SK-N-MC (cell line): ENCODE data around the gene HSPB1.

ENCODE experiments used
- DNase-seq: peaks from one replicate; pipeline ENCODE4 v3.0.0-alpha.2; 2011; ENCODE audit warnings: low read depth, low spot score
- H3K27ac ChIP-seq: fragments of 200-600 bp; sonication (generic); 2 replicates; pipeline ENCODE4 v1.5.1; 2016; ENCODE audit warnings: mixed run types
- H3K36me3 ChIP-seq: fragments of 200-600 bp; sonication (generic); 2 replicates; pipeline ENCODE4 v1.6.1; 2017; ENCODE audit warnings: antibody characterized with exemption, low read length, mixed read lengths; ENCODE audit not compliant: insufficient read depth
- H3K4me3 ChIP-seq: fragments of 200-600 bp; sonication (generic); 2 replicates; pipeline ENCODE4 v1.5.1; 2016
- H3K9ac ChIP-seq: fragments of 200-600 bp; sonication (generic); 2 replicates; pipeline ENCODE4 v1.8.0; 2017; ENCODE audit warnings: mixed run types, mixed read lengths; ENCODE audit not compliant: insufficient read length
- H3K9me3 ChIP-seq: fragments of 200-600 bp; sonication (generic); 2 replicates; pipeline ENCODE4 v1.6.1; 2017; ENCODE audit warnings: low read depth, mild to moderate bottlenecking, antibody characterized with exemption, low read length, moderate library complexity, mixed read lengths
- EZH2 ChIP-seq: fragments of 200-600 bp; sonication (generic); IDR thresholded peaks from one replicate; pipeline ENCODE4 v1.6.1; 2017; ENCODE audit warnings: antibody characterized with exemption
- FOXP2 ChIP-seq: optimal IDR thresholded peaks from 2 replicates; pipeline ENCODE3; 2011; ENCODE audit warnings: mild to moderate bottlenecking, moderate library complexity; ENCODE audit not compliant: insufficient read depth; ENCODE audit errors: extremely low read length, control extremely low read depth
- POLR2AphosphoS5 ChIP-seq: IDR thresholded peaks from 2 replicates; pipeline ENCODE4 v1.6.1; 2012; ENCODE audit warnings: mild to moderate bottlenecking, low read depth, low read length, borderline replicate concordance

Gene HSPB1

DNA sequence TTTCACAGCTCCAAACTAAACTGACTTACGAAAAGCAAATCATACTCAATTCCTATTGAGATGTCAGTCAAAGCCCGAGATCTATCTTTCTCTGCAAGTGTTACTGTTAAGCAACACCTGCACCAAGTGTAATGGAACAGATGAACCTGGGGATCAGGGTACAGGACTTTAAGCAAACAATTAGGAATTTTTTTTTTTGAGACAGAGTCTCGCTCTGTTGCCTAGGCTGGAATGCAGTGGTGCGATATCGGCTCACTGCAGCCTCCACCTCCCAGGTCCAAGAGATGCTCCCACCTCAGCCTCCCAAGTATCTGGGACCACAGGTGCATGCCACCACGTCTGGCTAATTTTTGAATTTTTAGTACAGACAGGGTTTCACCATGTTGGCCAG lies 41.5 kb downstream of the HSPB1 start:
- Histone ChIP-seq H3K9me3 (no peaks in the 10 kb centered on the region), H3K36me3 (peaks cover 91% of the 10 kb centered on the region), H3K27ac (no peak overlapping the region), H3K9ac (no peak overlapping the region), H3K4me3 (no peak overlapping the region)
- DNase-seq = no peak
- TF ChIP-seq FOXP2 = no peak
- no peak for TF ChIP-seq EZH2
- no peak for TF ChIP-seq POLR2AphosphoS5

- no peaks in the 10 kb centered on the region for H3K9me3 ChIP-seq
- H3K36me3 ChIP-seq = peaks cover 94% of the 10 kb centered on the region
- H3K9ac ChIP-seq = no peak overlapping the region
- TF ChIP-seq EZH2 (no peak), POLR2AphosphoS5 (no peak), FOXP2 (no peak)
- H3K27ac ChIP-seq = no peak overlapping the region
- DNase-seq = no peak
- no peak overlapping the region for H3K4me3 ChIP-seq
Observed at GRCh38 chr7:76346097-76346496, 43.6 kb downstream of the HSPB1 start.

DNA sequence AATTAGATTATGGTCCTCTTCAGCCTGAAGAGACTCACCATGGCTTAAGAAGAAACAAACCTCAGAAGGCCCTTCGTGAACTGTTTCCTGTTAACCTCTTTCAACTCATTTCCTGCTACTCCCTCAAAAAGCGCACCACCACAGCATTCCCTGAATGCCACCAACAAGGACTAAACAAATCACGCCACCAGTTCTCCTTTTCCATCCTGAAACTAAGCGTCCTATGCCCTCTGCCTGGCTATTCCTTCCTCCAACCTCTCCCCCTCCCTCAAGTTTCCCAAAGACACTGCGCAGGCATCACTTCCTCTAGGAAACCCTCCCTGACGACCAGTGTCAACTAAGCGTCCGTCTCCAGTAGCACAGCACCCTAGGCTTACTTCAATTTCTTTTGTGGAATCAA lies 44.3 kb downstream of the HSPB1 start:
- no peak for DNase-seq
- Histone ChIP-seq H3K9ac (no peak overlapping the region), H3K4me3 (no peak overlapping the region), H3K9me3 (no peaks in the 10 kb centered on the region), H3K27ac (no peak overlapping the region), H3K36me3 (peaks cover 95% of the 10 kb centered on the region)
- no peak for TF ChIP-seq FOXP2
- TF ChIP-seq POLR2AphosphoS5 = no peak
- TF ChIP-seq EZH2 = no peak

DNA sequence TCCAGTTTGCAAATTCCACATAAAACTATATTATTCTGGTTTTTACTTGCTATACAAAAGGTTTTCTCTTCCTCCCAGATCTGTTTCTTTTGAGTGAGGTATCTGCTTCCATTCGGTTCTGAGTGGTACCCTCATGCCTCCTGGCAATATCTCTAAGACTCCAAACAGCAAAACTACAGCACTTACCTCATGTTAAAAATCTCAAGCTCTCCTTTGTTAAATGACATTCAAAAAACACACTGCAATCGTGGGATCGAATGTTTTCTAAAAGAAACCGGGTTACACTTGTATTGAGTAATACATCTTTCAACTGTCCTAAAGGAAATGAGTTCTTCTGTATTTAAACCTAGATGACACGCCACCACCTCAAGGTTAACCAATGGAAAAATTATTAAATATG lies 45.2 kb downstream of the HSPB1 start:
- Histone ChIP-seq H3K27ac (0 out of 2 replicates have a peak overlapping the region, but pooled peaks have one; percentile 19), H3K36me3 (peaks cover 96% of the 10 kb centered on the region), H3K9ac (no peak overlapping the region), H3K4me3 (no peak overlapping the region), H3K9me3 (no peaks in the 10 kb centered on the region)
- DNase-seq = no peak
- TF ChIP-seq FOXP2 = no peak
- no peak for TF ChIP-seq POLR2AphosphoS5
- no peak for TF ChIP-seq EZH2

DNA sequence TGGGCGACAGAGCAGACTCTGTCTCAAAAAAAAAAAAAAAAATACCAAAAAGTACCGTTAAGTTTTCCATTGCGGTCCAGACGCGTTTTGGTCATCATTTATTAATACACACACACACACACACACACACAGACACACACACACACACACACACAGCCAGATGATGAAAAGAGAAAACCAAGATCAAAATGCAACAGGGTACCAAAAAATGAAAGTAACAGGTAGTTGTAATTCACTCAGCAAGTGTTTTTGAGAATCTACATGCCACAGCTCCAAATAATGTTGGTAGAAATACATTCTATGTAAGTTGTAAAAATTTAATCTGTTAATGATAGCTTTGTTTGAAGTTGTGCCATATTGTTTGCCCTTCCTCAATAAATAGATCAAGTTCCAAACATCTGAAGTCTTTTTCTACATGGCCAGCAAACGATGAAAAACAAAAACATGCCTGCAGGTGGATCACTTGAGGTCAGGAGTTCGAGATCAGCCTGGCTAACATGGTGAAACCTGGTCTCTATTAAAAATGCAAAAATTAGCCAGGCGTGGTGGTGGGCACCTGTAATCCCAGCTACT lies 46.9 kb downstream of the HSPB1 start:
- H3K36me3 ChIP-seq = peaks cover 98% of the 10 kb centered on the region

DNA sequence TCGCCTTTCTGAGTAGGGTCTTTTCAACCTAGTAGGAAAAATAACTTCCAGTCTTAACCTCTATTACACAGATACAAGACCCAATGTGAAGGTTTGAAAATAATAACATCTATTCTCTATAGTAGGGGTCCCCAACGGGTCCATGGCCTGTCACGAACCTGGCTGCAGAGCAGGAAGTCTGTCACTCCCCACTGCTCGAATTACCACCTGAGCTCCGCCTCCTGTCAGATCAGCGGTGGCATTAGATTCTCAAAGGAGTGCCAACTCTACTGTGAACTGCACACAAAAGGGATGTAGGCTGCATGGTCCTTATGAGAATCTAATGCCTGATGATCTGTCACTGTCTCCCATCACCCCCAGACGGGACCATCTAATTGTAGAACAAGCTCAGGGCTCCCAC lies 48.9 kb downstream of the HSPB1 start:
- TF ChIP-seq POLR2AphosphoS5 (no peak), FOXP2 (no peak), EZH2 (no peak)
- Histone ChIP-seq H3K27ac (no peak overlapping the region), H3K4me3 (no peak overlapping the region), H3K9me3 (no peaks in the 10 kb centered on the region), H3K9ac (no peak overlapping the region), H3K36me3 (peaks cover 100% of the 10 kb centered on the region)
- DNase-seq = no peak

More for the DNA sequence above, 46.9 kb downstream of the HSPB1 start:
- Histone ChIP-seq H3K9ac (no peak overlapping the region), H3K4me3 (no peak overlapping the region), H3K27ac (no peak overlapping the region), H3K9me3 (no peaks in the 10 kb centered on the region)
- DNase-seq = no peak
- TF ChIP-seq EZH2 (no peak), FOXP2 (no peak), POLR2AphosphoS5 (no peak)

GRCh38 chr7:76352193-76352592 lies 49.7 kb downstream of the HSPB1 start:
- no peak for DNase-seq
- H3K4me3 ChIP-seq = no peak overlapping the region
- H3K36me3 ChIP-seq = peaks cover 100% of the 10 kb centered on the region
- no peak for TF ChIP-seq FOXP2
- no peak for TF ChIP-seq EZH2
- TF ChIP-seq POLR2AphosphoS5 = no peak
- H3K27ac ChIP-seq = no peak overlapping the region
- H3K9me3 ChIP-seq = no peaks in the 10 kb centered on the region
- no peak overlapping the region for H3K9ac ChIP-seq

DNA sequence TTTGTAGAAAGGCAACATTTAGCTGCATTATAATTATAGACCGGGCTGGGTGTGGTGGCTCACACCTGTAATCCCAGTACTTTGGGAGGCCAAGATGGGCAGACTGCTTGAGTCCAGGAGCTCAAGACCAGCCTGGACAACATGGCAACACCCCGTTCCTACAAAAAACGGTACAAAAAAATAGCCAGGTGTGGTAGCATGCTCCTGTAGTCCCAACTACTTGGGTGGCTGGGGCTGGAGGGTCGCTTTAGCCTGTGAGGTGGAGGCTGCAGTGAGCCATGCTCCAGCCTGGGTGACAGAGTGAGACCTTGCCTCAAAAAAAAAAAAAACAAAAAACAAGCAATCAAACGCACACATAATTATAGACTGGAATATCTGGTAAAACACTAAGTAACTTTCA lies 51.3 kb downstream of the HSPB1 start:
- Histone ChIP-seq H3K27ac (no peak overlapping the region), H3K9me3 (no peaks in the 10 kb centered on the region), H3K4me3 (no peak overlapping the region; the same call in 1 of the 2 replicates), H3K36me3 (peaks cover 92% of the 10 kb centered on the region), H3K9ac (no peak overlapping the region)
- no peak for DNase-seq
- no peak for TF ChIP-seq EZH2
- no peak for TF ChIP-seq POLR2AphosphoS5
- no peak for TF ChIP-seq FOXP2
